Activated CD8-positive, alpha-beta memory T cell treated with anti-CD3 and anti-CD28 coated beads, Interleukin-2, amount 50 U/mL, for 1 hour (primary cell): ENCODE results near the gene ZNF778.

Experiments used
- DNase-seq: peaks from one replicate; pipeline ENCODE4 v3.0.0-alpha.2; 2020; ENCODE audit errors: extremely low read depth

Gene ZNF778

GRCh38 chr16:89217388-89218191 is at the start of gene ZNF778:
TSS of gene ZNF778 (plus strand) at chr16:89217703. CDS start at chr16:89221128, 3,425 bp downstream.
- DNase-seq: peak; percentile 37

- no peak for DNase-seq
Observed at GRCh38 chr16:89168381-89169189, 48.9 kb upstream of the ZNF778 start.

- no peak for DNase-seq
Observed at GRCh38 chr16:89169778-89170177, 47.7 kb upstream of the ZNF778 start.

- no peak for DNase-seq
Observed at GRCh38 chr16:89170346-89171215, 46.9 kb upstream of the ZNF778 start.

- peak; percentile 84 for DNase-seq
Observed at GRCh38 chr16:89171216-89172170, 46.0 kb upstream of the ZNF778 start, which contains the start of gene CDH15. TSS of gene CDH15 (plus strand) at chr16:89171748. CDS start at chr16:89171832, 84 bp downstream.

- DNase-seq: no peak
Observed at GRCh38 chr16:89172171-89172527, 45.4 kb upstream of the ZNF778 start.

GRCh38 chr16:89172528-89173173 is 44.9 kb upstream of the ZNF778 start:
- DNase-seq: no peak

GRCh38 chr16:89173174-89173921 is 44.2 kb upstream of the ZNF778 start:
- DNase-seq: no peak

- no peak for DNase-seq
Observed at GRCh38 chr16:89174055-89174827, 43.3 kb upstream of the ZNF778 start.

- no peak for DNase-seq
Observed at GRCh38 chr16:89174877-89175276, 42.6 kb upstream of the ZNF778 start.

GRCh38 chr16:89175280-89176146 is 42.0 kb upstream of the ZNF778 start:
- no peak for DNase-seq

- DNase-seq: no peak
Observed at GRCh38 chr16:89176147-89176690, 41.3 kb upstream of the ZNF778 start.

GRCh38 chr16:89176717-89177116 is 40.8 kb upstream of the ZNF778 start:
- no peak for DNase-seq

GRCh38 chr16:89177501-89177900 is 40.0 kb upstream of the ZNF778 start:
- no peak for DNase-seq

- no peak for DNase-seq
Observed at GRCh38 chr16:89178453-89179147, 38.9 kb upstream of the ZNF778 start.

GRCh38 chr16:89179148-89179484 is 38.4 kb upstream of the ZNF778 start:
- DNase-seq: no peak
